Liver (tissue), 3 donors: ENCODE data around the gene CDCP2.

Source experiments
- GABPA ChIP-seq, 2 donors: IDR thresholded peaks in 1 of 2; conservative IDR thresholded peaks in 1 of 2; 2 replicates each; pipeline ENCODE4 v1.6.1; 2016; ENCODE audit warnings: antibody characterized with exemption in 2 of 2, mild to moderate bottlenecking in 1 of 2, moderate library complexity in 1 of 2
- HNF4A ChIP-seq, 2 donors: conservative IDR thresholded peaks; 2 replicates each; pipeline ENCODE4 v1.6.1; 2016; ENCODE audit warnings: antibody characterized with exemption in 2 of 2, mild to moderate bottlenecking in 2 of 2
- JUND ChIP-seq, 2 donors: IDR thresholded peaks; 2 replicates each; pipeline ENCODE4 v1.6.1; 2016; ENCODE audit warnings: antibody characterized with exemption in 2 of 2
- RAD21 ChIP-seq, 2 donors: IDR thresholded peaks; 2 replicates each; pipeline ENCODE4 v1.6.1; 2016; ENCODE audit warnings: antibody characterized with exemption in 2 of 2, mild to moderate bottlenecking in 2 of 2
- REST ChIP-seq: IDR thresholded peaks from 2 replicates; pipeline ENCODE4 v1.6.1; 2016; ENCODE audit warnings: antibody characterized with exemption, mild to moderate bottlenecking
- RXRA ChIP-seq, 2 donors: IDR thresholded peaks; 2 replicates each; pipeline ENCODE4 v1.6.1; 2017 to 2018; ENCODE audit warnings: antibody characterized with exemption in 2 of 2, mild to moderate bottlenecking in 1 of 2
- SP1 ChIP-seq: IDR thresholded peaks from 2 replicates; pipeline ENCODE4 v1.6.1; 2018; ENCODE audit warnings: antibody characterized with exemption, mild to moderate bottlenecking
- TAF1 ChIP-seq: conservative IDR thresholded peaks from 2 replicates; pipeline ENCODE4 v1.6.1; 2016; ENCODE audit warnings: antibody characterized with exemption, mild to moderate bottlenecking
- YY1 ChIP-seq: IDR thresholded peaks from 2 replicates; pipeline ENCODE4 v1.6.1; 2016; ENCODE audit warnings: antibody characterized with exemption, mild to moderate bottlenecking
- TF ChIP-seq, protein P1 (sequence below): fragments of 150-350 bp; IDR thresholded peaks from 2 replicates; pipeline ENCODE4 v1.5.1; 2017; ENCODE audit warnings: improper control_type of control experiment, low read depth, low read length; ENCODE audit not compliant: missing input control
- donor health status: healthy.
- donor health status: healthy.

GRCh38 chr1:54086754-54087153 lies 66.0 kb downstream of the CDCP2 start:
- TF ChIP-seq JUND (IDR thresholded peaks at IDR 0.05) (no peak), SP1 (no peak), RAD21 (IDR thresholded peaks at IDR 0.05) (no peak), TAF1 (no peak), YY1 (no peak), REST (no peak), GABPA (IDR thresholded peaks at IDR 0.05 in 1 of 2, conservative IDR thresholded peaks at IDR 0.05 in 1 of 2) (no peak), HNF4A (conservative IDR thresholded peaks at IDR 0.05) (no peak), RXRA (IDR thresholded peaks at IDR 0.05) (no peak)
- TF ChIP-seq, protein P1, sequence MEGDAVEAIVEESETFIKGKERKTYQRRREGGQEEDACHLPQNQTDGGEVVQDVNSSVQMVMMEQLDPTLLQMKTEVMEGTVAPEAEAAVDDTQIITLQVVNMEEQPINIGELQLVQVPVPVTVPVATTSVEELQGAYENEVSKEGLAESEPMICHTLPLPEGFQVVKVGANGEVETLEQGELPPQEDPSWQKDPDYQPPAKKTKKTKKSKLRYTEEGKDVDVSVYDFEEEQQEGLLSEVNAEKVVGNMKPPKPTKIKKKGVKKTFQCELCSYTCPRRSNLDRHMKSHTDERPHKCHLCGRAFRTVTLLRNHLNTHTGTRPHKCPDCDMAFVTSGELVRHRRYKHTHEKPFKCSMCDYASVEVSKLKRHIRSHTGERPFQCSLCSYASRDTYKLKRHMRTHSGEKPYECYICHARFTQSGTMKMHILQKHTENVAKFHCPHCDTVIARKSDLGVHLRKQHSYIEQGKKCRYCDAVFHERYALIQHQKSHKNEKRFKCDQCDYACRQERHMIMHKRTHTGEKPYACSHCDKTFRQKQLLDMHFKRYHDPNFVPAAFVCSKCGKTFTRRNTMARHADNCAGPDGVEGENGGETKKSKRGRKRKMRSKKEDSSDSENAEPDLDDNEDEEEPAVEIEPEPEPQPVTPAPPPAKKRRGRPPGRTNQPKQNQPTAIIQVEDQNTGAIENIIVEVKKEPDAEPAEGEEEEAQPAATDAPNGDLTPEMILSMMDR: no peak
